H1 (cell line): ENCODE results near the gene NR2C2. TPM values are rescaled to one million over a fixed set of nuclear protein-coding genes. Genes with fewer than 3 reads are reported as not detected.
A peak's percentile ranks its signal among the peaks of the same experiment; 100 is the strongest.

ENCODE experiments used
- BACH1 ChIP-seq: IDR thresholded peaks from 2 replicates; pipeline ENCODE4 v1.6.1; 2012; ENCODE audit warnings: low read length, improper control_type of control experiment
- CBX8 ChIP-seq: fragments of 300-800, 300-1000 bp; sonication (generic); IDR thresholded peaks from 2 replicates; pipeline ENCODE4 v1.7.1; 2016; ENCODE audit warnings: low read depth, low read length, borderline replicate concordance
- CHD2 ChIP-seq: IDR thresholded peaks from 2 replicates; pipeline ENCODE4 v1.6.1; 2012; ENCODE audit warnings: low read length, improper control_type of control experiment
- CHD7 ChIP-seq: fragments of 300-600 bp; sonication (generic); IDR thresholded peaks from 2 replicates; pipeline ENCODE4 v1.7.1; 2012; ENCODE audit warnings: low read length, moderate library complexity, mild to moderate bottlenecking, inconsistent platforms; ENCODE audit not compliant: insufficient replicate concordance
- CTBP2 ChIP-seq: IDR thresholded peaks from 2 replicates; pipeline ENCODE4 v1.7.0; 2011; ENCODE audit warnings: borderline replicate concordance, mild to moderate bottlenecking, moderate library complexity, mixed read lengths, low read length; ENCODE audit not compliant: insufficient read depth, insufficient read length
- EP300 ChIP-seq, 2 experiments: IDR thresholded peaks; 1 replicate in 1 of 2; 2 replicates in 1 of 2; pipeline ENCODE4 v1.6.1; 2011 to 2012; ENCODE audit warnings: low read depth in 2 of 2, low read length in 2 of 2, mild to moderate bottlenecking in 2 of 2, borderline replicate concordance in 1 of 2, inconsistent platforms in 1 of 2, moderate library complexity in 1 of 2
- KDM5A ChIP-seq: fragments of 200-600 bp; IDR thresholded peaks from 2 replicates; pipeline ENCODE4 v1.7.1; 2012; ENCODE audit warnings: mild to moderate bottlenecking, low read length, inconsistent platforms, mixed read lengths
- POLR2A ChIP-seq, 2 experiments: IDR thresholded peaks; 1 replicate in 1 of 2; 2 replicates in 1 of 2; pipeline ENCODE4 v1.6.1; 2011; ENCODE audit warnings: low read depth in 2 of 2, low read length in 2 of 2, mild to moderate bottlenecking in 2 of 2; ENCODE audit errors: control extremely low read depth in 1 of 2
- TAF1 ChIP-seq: IDR thresholded peaks from 2 replicates; pipeline ENCODE4 v1.6.1; 2011; ENCODE audit warnings: mild to moderate bottlenecking, low read depth, low read length
- TBP ChIP-seq: IDR thresholded peaks from 2 replicates; pipeline ENCODE4 v1.6.1; 2011; ENCODE audit warnings: low read depth, low read length, improper control_type of control experiment
- YY1 ChIP-seq: IDR thresholded peaks from 2 replicates; pipeline ENCODE4 v1.6.1; 2011; ENCODE audit warnings: low read depth, mild to moderate bottlenecking, low read length
- polyA plus RNA-seq, 7 experiments: library from polyadenylated mRNA; depleted of rRNA in 3 of 7; stranded (reverse) in 5 of 7; unstranded in 2 of 7; fragments of >200 nt in 5 of 7; fragments of 200-250 nt in 2 of 7; gene quantifications; 1 replicate in 5 of 7; 2 replicates in 1 of 7; 4 replicates in 1 of 7; pipeline versions ENCODE4 v1.2.1 to v1.2.3, GENCODE V29; 2011 to 2013; ENCODE audit warnings: missing spikeins in 2 of 7, mixed read lengths in 2 of 7
- total RNA-seq: library from RNA; stranded (reverse); fragmentation: NEBNext Ultra II Directional; extraction: Animal tissue kit (Norgen Biotek cat#: 25700); gene quantifications from 2 replicates; pipeline ENCODE4 v1.2.1, GENCODE V29; 2021

The NR2C2 gene
- total and polyA plus RNA-seq, 2 of the 8 experiments (the other 6 are each of a cell fraction or from before 2014, with no cell fraction given): 16.6 to 44.4 TPM

GRCh38 chr3:14947100-14947885 is at the start of gene NR2C2 (continued):
- TF ChIP-seq CHD7: no peak
- TF ChIP-seq CBX8: no peak
- TF ChIP-seq KDM5A: no peak
- peak; percentile 41; the same call in 1 of the 2 replicates for TF ChIP-seq BACH1
- TF ChIP-seq TAF1: peak; percentile 87
- no peak for TF ChIP-seq CHD2
- TF ChIP-seq YY1: no peak
- TF ChIP-seq CTBP2: no peak
- TF ChIP-seq POLR2A (IDR thresholded peaks at IDR 0.05; ENCODE audit: control extremely low read depth in 1 of 2, low read depth in 2 of 2, low read length in 2 of 2): peak; percentile 73 to 82
- peak in 1 of 2 experiments; percentile 30; a peak in 1 of 3 replicates for TF ChIP-seq EP300 (IDR thresholded peaks at IDR 0.05; ENCODE audit: borderline replicate concordance in 1 of 2, low read depth in 2 of 2, low read length in 2 of 2)
- TF ChIP-seq TBP: peak; percentile 68; the same call in 1 of the 2 replicates
